ENCODE data around the gene DGKB. TPM values are rescaled to one million over a fixed set of nuclear protein-coding genes. Genes with fewer than 3 reads are reported as not detected.

The DGKB gene
- polyA plus RNA-seq, 3 donors from 2014 or later: not detected

- no peak overlapping the region for H3K4me3 Mint-ChIP-seq
- H3K9me3 Mint-ChIP-seq: peaks cover 2 to 31% (median 7%) of the 10 kb centered on the region in 6 donors
Observed at GRCh38 chr7:14400271-14400670, 502.3 kb downstream of the DGKB start.

GRCh38 chr7:14398526-14398925 lies 504.0 kb downstream of the DGKB start:
- Mint-ChIP-seq H3K4me3 (no peak overlapping the region), H3K4me1 (no peaks in the 10 kb centered on the region), H3K27me3 (ENCODE audit: low read depth in 3 of 3) (no peaks in the 10 kb centered on the region), H3K27ac (no peak overlapping the region), H3K9me3 (peaks cover 3 to 41% (median 7%) of the 10 kb centered on the region in 6 donors), H3K36me3 (no peaks in the 10 kb centered on the region)
- no peak for DNase-seq

More at GRCh38 chr7:14400271-14400670, 502.3 kb downstream of the DGKB start:
- Mint-ChIP-seq H3K27ac (no peak overlapping the region), H3K27me3 (ENCODE audit: low read depth in 3 of 3) (no peaks in the 10 kb centered on the region), H3K36me3 (no peaks in the 10 kb centered on the region), H3K4me1 (no peaks in the 10 kb centered on the region)
- DNase-seq: no peak

GRCh38 chr7:14395860-14396259 lies 506.7 kb downstream of the DGKB start:
- H3K27me3 Mint-ChIP-seq (ENCODE audit: low read depth in 3 of 3): no peaks in the 10 kb centered on the region
- H3K4me1 Mint-ChIP-seq: no peaks in the 10 kb centered on the region
- H3K36me3 Mint-ChIP-seq: no peaks in the 10 kb centered on the region
- DNase-seq: no peak
- H3K9me3 Mint-ChIP-seq: peaks cover 0 to 24% (median 6%) of the 10 kb centered on the region in 6 donors
- H3K27ac Mint-ChIP-seq: no peak overlapping the region
- H3K4me3 Mint-ChIP-seq: no peak overlapping the region

GRCh38 chr7:14394786-14395185 lies 507.8 kb downstream of the DGKB start:
- H3K36me3 Mint-ChIP-seq: no peaks in the 10 kb centered on the region
- no peaks in the 10 kb centered on the region for H3K4me1 Mint-ChIP-seq
- H3K9me3 Mint-ChIP-seq: peaks cover 0 to 23% (median 6%) of the 10 kb centered on the region in 6 donors
- H3K4me3 Mint-ChIP-seq: no peak overlapping the region
- H3K27ac Mint-ChIP-seq: no peak overlapping the region
- no peak for DNase-seq
- no peaks in the 10 kb centered on the region for H3K27me3 Mint-ChIP-seq (ENCODE audit: low read depth in 3 of 3)

- DNase-seq: no peak
- Mint-ChIP-seq H3K9me3 (peaks cover 0 to 11% (median 1%) of the 10 kb centered on the region in 6 donors), H3K36me3 (no peaks in the 10 kb centered on the region), H3K4me1 (no peaks in the 10 kb centered on the region), H3K4me3 (no peak overlapping the region), H3K27me3 (ENCODE audit: low read depth in 3 of 3) (no peaks in the 10 kb centered on the region), H3K27ac (no peak overlapping the region)
Observed at GRCh38 chr7:14389595-14389994, 513.0 kb downstream of the DGKB start.

- H3K4me1 Mint-ChIP-seq: no peaks in the 10 kb centered on the region
- H3K9me3 Mint-ChIP-seq: peaks cover 0 to 8% (median 1%) of the 10 kb centered on the region in 6 donors
- H3K36me3 Mint-ChIP-seq: no peaks in the 10 kb centered on the region
- DNase-seq: no peak
- no peak overlapping the region for H3K27ac Mint-ChIP-seq
- H3K27me3 Mint-ChIP-seq (ENCODE audit: low read depth in 3 of 3): no peaks in the 10 kb centered on the region
- H3K4me3 Mint-ChIP-seq: no peak overlapping the region
Observed at GRCh38 chr7:14389181-14389591, 513.4 kb downstream of the DGKB start.

- no peak overlapping the region for H3K27ac Mint-ChIP-seq
- peaks cover 0 to 15% (median 7%) of the 10 kb centered on the region in 6 donors for H3K9me3 Mint-ChIP-seq
Observed at GRCh38 chr7:14385074-14385473, 517.5 kb downstream of the DGKB start.

GRCh38 chr7:14381936-14382335 lies 520.6 kb downstream of the DGKB start:
- H3K27me3 Mint-ChIP-seq (ENCODE audit: low read depth in 3 of 3): no peaks in the 10 kb centered on the region
- peaks cover 0 to 15% (median 9%) of the 10 kb centered on the region in 6 donors for H3K9me3 Mint-ChIP-seq
- no peak overlapping the region for H3K4me3 Mint-ChIP-seq
- DNase-seq: no peak
- H3K27ac Mint-ChIP-seq: no peak overlapping the region
- no peaks in the 10 kb centered on the region for H3K4me1 Mint-ChIP-seq
- H3K36me3 Mint-ChIP-seq: no peaks in the 10 kb centered on the region

More at GRCh38 chr7:14385074-14385473, 517.5 kb downstream of the DGKB start:
- no peaks in the 10 kb centered on the region for H3K27me3 Mint-ChIP-seq (ENCODE audit: low read depth in 3 of 3)
- H3K4me1 Mint-ChIP-seq: no peaks in the 10 kb centered on the region
- no peak for DNase-seq
- H3K4me3 Mint-ChIP-seq: no peak overlapping the region
- H3K36me3 Mint-ChIP-seq: no peaks in the 10 kb centered on the region

- Mint-ChIP-seq H3K4me3 (no peak overlapping the region), H3K27ac (no peak overlapping the region), H3K4me1 (no peaks in the 10 kb centered on the region), H3K9me3 (peaks cover 0 to 15% (median 9%) of the 10 kb centered on the region in 6 donors), H3K27me3 (ENCODE audit: low read depth in 3 of 3) (no peaks in the 10 kb centered on the region), H3K36me3 (no peaks in the 10 kb centered on the region)
- DNase-seq: no peak
Observed at GRCh38 chr7:14381306-14381705, 521.2 kb downstream of the DGKB start.

GRCh38 chr7:14380881-14381280 lies 521.7 kb downstream of the DGKB start:
- no peak for DNase-seq
- no peaks in the 10 kb centered on the region for H3K27me3 Mint-ChIP-seq (ENCODE audit: low read depth in 3 of 3)
- no peaks in the 10 kb centered on the region for H3K36me3 Mint-ChIP-seq
- no peaks in the 10 kb centered on the region for H3K4me1 Mint-ChIP-seq
- no peak overlapping the region for H3K4me3 Mint-ChIP-seq
- H3K9me3 Mint-ChIP-seq: peaks cover 0 to 15% (median 9%) of the 10 kb centered on the region in 6 donors
- no peak overlapping the region for H3K27ac Mint-ChIP-seq

- H3K4me1 Mint-ChIP-seq: no peaks in the 10 kb centered on the region
- H3K27ac Mint-ChIP-seq: no peak overlapping the region
- peaks cover 7 to 25% (median 18%) of the 10 kb centered on the region in 6 donors for H3K9me3 Mint-ChIP-seq
- no peak for DNase-seq
- no peak overlapping the region for H3K4me3 Mint-ChIP-seq
- H3K27me3 Mint-ChIP-seq (ENCODE audit: low read depth in 3 of 3): no peaks in the 10 kb centered on the region
- H3K36me3 Mint-ChIP-seq: no peaks in the 10 kb centered on the region
Observed at GRCh38 chr7:14377646-14378266, 524.8 kb downstream of the DGKB start.

- peaks cover 10 to 25% (median 18%) of the 10 kb centered on the region in 6 donors for H3K9me3 Mint-ChIP-seq
- DNase-seq: no peak
- no peaks in the 10 kb centered on the region for H3K36me3 Mint-ChIP-seq
- H3K27me3 Mint-ChIP-seq (ENCODE audit: low read depth in 3 of 3): no peaks in the 10 kb centered on the region
- H3K4me3 Mint-ChIP-seq: no peak overlapping the region
- H3K4me1 Mint-ChIP-seq: no peaks in the 10 kb centered on the region
- H3K27ac Mint-ChIP-seq: no peak overlapping the region
Observed at GRCh38 chr7:14376711-14377110, 525.8 kb downstream of the DGKB start.

- Mint-ChIP-seq H3K4me3 (no peak overlapping the region), H3K4me1 (no peaks in the 10 kb centered on the region), H3K27ac (no peak overlapping the region), H3K36me3 (no peaks in the 10 kb centered on the region), H3K27me3 (ENCODE audit: low read depth in 3 of 3) (no peaks in the 10 kb centered on the region), H3K9me3 (peaks cover 10 to 23% (median 18%) of the 10 kb centered on the region in 6 donors)
- no peak for DNase-seq
Observed at GRCh38 chr7:14375998-14376397, 526.6 kb downstream of the DGKB start.

- no peak overlapping the region for H3K27ac Mint-ChIP-seq
- H3K4me1 Mint-ChIP-seq: no peaks in the 10 kb centered on the region
- H3K27me3 Mint-ChIP-seq (ENCODE audit: low read depth in 3 of 3): no peaks in the 10 kb centered on the region
- no peak overlapping the region for H3K4me3 Mint-ChIP-seq
- DNase-seq: no peak
- no peaks in the 10 kb centered on the region for H3K36me3 Mint-ChIP-seq
- H3K9me3 Mint-ChIP-seq: peaks cover 14 to 31% (median 20%) of the 10 kb centered on the region in 6 donors
Observed at GRCh38 chr7:14374336-14374735, 528.2 kb downstream of the DGKB start.

GRCh38 chr7:14368285-14368684 lies 534.3 kb downstream of the DGKB start:
- DNase-seq: no peak
- H3K27ac Mint-ChIP-seq: no peak overlapping the region
- no peaks in the 10 kb centered on the region for H3K36me3 Mint-ChIP-seq
- no peaks in the 10 kb centered on the region for H3K4me1 Mint-ChIP-seq
- H3K9me3 Mint-ChIP-seq: peaks cover 5 to 34% (median 17%) of the 10 kb centered on the region in 6 donors
- H3K4me3 Mint-ChIP-seq: no peak overlapping the region
- H3K27me3 Mint-ChIP-seq (ENCODE audit: low read depth in 3 of 3): peaks cover 0 to 4% (median 0%) of the 10 kb centered on the region in 3 donors
